ENCODE data around the gene ENPP3.
A peak's percentile ranks its signal among the peaks of the same experiment; 100 is the strongest.

The ENPP3 gene

DNA sequence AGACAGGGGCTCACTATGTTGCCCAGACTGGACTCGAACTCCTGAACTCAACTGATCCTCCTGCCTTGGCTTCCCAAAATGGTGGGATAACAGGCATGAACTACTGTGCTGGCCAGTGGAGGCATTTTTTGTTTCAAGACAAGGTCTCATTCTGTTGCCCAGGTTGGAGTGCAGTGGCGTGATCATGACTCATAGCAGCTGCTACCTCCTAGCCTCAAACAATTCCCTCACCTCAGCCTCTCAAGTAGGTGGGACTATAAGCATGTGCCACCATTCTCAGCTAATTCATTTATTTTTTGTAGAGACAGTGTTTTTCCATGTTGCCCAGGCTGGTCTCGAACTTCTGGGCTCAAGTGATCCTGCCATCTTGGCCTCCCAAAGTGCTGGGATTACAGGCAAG lies 17.2 kb downstream of the ENPP3 start:
- TF ChIP-seq GATA1 (IDR thresholded peaks at IDR 0.05; ENCODE audit: low read depth, low read length) (no peak), POLR2A (IDR thresholded peaks at IDR 0.05; ENCODE audit: low read length) (no peak)
- no peak for DNase-seq

DNA sequence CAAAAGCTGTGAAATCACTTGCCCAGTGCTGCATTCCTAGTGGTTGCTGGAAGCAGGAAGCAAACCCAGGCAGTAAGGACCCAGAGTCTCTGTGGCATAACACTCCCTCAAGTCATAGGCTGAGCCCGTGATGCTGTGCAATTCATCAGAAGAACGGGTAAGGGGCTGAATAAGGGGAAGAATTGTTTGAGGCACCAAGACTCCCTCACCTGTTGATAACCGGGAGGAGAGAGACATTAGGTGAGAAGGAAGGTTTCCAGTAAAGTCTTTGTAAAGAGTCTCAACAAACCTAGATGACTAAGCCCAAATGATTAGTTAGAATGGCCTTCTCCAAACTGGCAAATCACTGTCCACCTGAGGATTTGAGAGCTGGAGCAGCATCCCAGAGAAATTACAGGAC lies 18.3 kb downstream of the ENPP3 start:
- DNase-seq: no peak
- TF ChIP-seq GATA1 (IDR thresholded peaks at IDR 0.05; ENCODE audit: low read depth, low read length): no peak
- TF ChIP-seq POLR2A (IDR thresholded peaks at IDR 0.05; ENCODE audit: low read length): no peak

DNA sequence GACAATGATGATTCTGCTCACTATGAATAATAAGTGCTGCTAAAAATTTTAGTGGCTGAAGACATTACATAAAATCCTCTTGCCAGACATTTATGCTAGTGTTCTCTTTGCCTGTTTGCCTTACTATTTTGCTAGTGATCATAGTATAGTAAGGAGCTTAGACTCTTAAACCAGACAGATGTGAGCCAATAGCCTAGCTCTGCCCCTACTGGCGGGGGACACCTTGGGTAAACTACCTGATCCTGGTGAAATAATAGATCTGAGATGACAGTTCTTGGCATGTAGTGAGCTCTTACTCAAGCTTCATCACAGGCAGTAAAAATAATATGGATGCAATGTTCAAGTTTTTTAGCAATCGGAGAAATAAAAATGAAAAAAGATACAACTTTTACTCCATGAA lies 18.8 kb downstream of the ENPP3 start:
- no peak for DNase-seq
- TF ChIP-seq POLR2A (IDR thresholded peaks at IDR 0.05; ENCODE audit: low read length): peak; percentile 22
- no peak for TF ChIP-seq GATA1 (IDR thresholded peaks at IDR 0.05; ENCODE audit: low read depth, low read length)

DNA sequence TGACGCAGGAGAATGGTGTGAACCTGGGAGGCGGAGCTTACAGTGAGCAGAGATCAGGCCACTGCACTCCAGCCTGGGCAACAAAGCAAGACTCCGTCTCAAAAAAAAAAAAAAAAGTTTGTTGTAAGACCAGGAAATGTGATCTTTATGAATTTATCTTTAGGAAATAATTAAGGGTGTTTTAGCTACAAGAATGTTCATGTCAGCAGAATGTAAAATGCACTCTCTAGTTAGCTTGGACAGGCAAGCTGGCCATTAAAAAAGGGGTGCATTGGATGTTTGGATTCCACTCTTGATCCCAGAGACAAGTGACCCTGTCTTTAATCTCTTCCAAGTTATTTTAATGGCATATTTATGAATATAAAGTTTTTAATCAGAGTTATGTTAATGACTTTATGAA lies 19.6 kb downstream of the ENPP3 start:
- peak; percentile 11 for TF ChIP-seq POLR2A (IDR thresholded peaks at IDR 0.05; ENCODE audit: low read length)
- TF ChIP-seq GATA1 (IDR thresholded peaks at IDR 0.05; ENCODE audit: low read depth, low read length): no peak
- no peak for DNase-seq

DNA sequence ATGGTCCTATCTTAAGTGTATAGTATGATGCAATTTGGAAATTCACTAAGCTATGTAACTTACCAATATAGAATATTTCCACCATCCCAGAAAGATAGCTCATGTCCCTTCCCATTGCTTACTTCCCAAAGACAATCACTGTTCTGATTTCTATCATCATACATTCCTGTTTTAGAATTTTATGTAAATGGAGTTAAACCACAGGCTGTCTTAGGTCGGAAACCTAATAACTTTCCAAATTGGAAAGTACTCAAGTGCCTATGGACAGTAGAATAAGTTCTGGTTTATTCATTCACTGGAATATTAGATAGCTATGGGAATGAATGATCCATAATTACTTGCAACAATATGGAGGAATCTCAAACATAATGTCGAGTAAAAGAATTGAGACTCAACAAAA lies 20.1 kb downstream of the ENPP3 start:
- TF ChIP-seq GATA1 (IDR thresholded peaks at IDR 0.05; ENCODE audit: low read depth, low read length): no peak
- TF ChIP-seq POLR2A (IDR thresholded peaks at IDR 0.05; ENCODE audit: low read length): no peak

DNA sequence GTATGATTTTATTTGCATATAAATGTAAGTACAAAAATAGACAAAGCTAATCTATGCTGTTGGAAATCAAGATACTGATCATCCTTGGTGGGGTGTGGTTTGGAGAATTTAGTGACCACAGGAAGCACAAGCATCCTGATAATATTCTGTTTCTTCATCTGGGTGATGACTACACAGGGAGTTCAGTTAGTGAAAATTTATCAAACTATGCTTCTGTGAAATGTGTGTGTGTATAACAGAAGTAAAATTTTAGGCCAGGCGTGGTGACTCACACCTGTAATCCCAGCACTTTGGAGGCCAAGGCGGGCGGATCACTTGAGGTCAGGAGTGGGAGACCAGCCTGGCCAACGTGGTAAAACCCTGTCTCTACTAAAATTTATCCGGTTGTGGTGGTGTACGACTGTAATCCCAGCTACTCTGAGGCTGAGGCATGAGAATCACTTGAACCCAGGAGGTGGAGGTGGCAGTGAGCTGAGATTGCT lies 20.6 kb downstream of the ENPP3 start:
- DNase-seq: peak in 1 of 2 experiments; percentile 14
- TF ChIP-seq POLR2A (IDR thresholded peaks at IDR 0.05; ENCODE audit: low read length): no peak
- TF ChIP-seq GATA1 (IDR thresholded peaks at IDR 0.05; ENCODE audit: low read depth, low read length): no peak

More for the DNA sequence above, 20.1 kb downstream of the ENPP3 start:
- DNase-seq: no peak

DNA sequence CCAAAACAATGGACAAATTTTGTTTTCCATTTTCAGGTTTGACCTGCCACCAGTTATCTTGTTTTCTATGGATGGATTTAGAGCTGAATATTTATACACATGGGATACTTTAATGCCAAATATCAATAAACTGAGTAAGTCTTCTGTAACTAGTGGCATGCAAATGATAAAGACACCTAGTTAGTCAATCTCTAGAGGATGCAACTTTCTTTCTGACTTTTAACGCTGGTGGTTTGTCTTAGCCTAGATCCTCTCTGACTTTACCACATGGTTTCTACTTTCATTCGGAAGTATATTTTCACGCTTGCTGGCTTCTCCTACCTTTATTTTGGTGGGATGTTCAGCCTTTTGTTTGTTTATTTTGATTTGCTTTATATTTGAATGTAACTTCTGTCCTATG lies 21.2 kb downstream of the ENPP3 start:
- no peak for TF ChIP-seq GATA1 (IDR thresholded peaks at IDR 0.05; ENCODE audit: low read depth, low read length)
- no peak for TF ChIP-seq POLR2A (IDR thresholded peaks at IDR 0.05; ENCODE audit: low read length)
- no peak for DNase-seq

DNA sequence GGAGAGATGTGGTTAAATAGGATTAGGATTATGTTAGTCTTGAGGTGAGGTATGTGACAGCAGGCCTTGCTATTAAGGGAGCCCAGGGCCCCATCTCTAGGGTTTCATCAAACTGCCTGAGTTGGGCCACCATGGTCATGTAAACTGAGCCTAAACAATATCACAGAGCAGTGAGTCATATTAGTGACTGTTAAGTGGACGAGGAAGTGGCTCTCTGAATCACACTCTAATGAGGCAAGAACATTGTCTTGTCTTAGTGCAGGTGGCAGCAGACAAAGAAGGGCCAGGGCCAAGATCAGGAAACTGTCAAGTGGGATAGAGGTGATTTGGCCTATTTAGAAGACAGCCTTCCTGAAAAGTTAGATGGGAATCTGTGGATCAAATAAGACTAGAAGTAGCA lies 23.1 kb downstream of the ENPP3 start:
- DNase-seq: no peak
- TF ChIP-seq GATA1 (IDR thresholded peaks at IDR 0.05; ENCODE audit: low read depth, low read length): no peak
- no peak for TF ChIP-seq POLR2A (IDR thresholded peaks at IDR 0.05; ENCODE audit: low read length)

DNA sequence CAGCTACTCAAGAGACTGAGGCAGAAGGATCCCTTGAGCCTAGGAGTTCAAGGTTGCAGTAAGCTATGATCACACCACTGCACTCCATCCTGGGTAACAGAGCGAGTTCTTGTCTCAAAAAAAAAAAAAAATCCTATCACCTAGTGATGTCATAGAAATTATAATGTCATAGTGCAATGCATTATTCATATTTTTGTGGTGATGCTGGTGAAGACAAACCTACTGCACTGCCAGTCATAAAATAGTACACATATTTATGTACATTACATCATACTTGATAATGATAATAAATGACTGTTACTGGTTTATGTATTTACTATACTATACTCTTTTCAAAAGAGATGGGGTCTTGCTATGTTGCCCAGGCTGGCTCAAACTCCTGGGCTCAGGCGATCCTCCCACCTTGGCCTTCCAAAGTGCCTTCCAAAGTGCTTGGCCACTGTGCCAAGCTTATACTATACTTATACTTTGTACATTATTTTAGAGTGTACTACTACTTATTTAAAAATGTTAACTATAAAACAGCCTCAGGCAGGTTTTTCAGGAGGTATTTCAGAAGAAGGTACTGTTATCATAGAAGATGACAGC lies 26.6 kb downstream of the ENPP3 start:
- no peak for DNase-seq
- TF ChIP-seq POLR2A (IDR thresholded peaks at IDR 0.05; ENCODE audit: low read length) (no peak), GATA1 (IDR thresholded peaks at IDR 0.05; ENCODE audit: low read depth, low read length) (no peak)

DNA sequence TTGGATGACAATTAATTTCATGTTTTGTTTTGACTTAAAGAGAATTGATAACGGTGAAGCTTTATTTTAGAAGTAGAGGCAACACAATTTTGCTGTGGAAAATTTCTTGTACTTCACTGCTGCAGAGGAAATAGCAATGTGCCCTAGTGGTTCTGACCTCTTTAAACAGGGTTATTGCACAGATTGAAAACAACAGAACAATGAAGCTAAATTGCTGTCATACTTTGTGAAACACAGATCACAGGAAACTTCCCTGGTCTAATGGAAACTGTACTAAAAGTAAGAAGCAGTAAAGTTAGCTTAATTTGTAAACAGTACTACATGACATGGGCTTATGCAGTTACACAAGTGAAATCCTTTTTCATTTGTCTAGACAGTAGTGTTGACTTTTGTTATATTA lies 32.8 kb downstream of the ENPP3 start:
- TF ChIP-seq GATA1 (IDR thresholded peaks at IDR 0.05; ENCODE audit: low read depth, low read length) (no peak), POLR2A (IDR thresholded peaks at IDR 0.05; ENCODE audit: low read length) (no peak)
- DNase-seq: no peak

DNA sequence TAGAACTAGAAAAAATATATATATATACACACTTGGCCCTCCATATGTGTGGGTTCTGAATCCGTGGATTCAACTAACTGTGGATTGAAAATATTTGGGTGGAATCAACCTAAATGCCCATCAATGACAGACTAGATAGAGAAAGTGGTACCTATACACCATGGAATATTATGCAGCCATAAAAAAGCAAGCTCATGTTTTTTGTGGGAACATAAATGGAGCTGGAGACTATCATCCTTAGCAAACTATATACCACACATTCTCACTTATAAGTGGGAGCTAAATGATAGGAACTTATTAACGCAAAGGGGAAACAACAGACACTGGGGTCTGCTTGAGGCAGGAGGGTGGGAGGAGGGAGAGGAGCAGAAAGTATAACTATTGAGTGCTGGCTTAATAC lies 36.1 kb downstream of the ENPP3 start:
- DNase-seq: no peak
- TF ChIP-seq POLR2A (IDR thresholded peaks at IDR 0.05; ENCODE audit: low read length) (no peak), GATA1 (IDR thresholded peaks at IDR 0.05; ENCODE audit: low read depth, low read length) (no peak)

DNA sequence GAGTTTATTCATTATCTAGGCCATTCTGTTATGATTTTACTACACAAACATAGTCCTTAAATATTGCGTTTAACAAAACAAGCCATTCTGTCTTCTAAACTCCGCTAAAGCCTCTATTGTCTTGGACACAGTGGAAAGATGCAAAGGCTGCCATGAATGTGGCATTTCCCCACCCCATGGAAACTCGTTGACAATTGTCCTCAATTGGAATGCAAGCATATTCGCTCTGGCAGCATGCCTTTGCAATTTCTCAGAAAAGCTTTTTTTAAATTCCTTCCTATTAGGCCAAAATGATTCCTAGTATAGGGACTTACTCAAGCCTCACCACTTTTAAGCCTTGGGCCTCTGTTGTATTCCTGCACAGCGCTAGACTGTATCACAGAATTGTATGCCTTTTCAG lies 41.3 kb downstream of the ENPP3 start:
- no peak for TF ChIP-seq POLR2A (IDR thresholded peaks at IDR 0.05; ENCODE audit: low read length)
- TF ChIP-seq GATA1 (IDR thresholded peaks at IDR 0.05; ENCODE audit: low read depth, low read length): no peak
- no peak for DNase-seq

DNA sequence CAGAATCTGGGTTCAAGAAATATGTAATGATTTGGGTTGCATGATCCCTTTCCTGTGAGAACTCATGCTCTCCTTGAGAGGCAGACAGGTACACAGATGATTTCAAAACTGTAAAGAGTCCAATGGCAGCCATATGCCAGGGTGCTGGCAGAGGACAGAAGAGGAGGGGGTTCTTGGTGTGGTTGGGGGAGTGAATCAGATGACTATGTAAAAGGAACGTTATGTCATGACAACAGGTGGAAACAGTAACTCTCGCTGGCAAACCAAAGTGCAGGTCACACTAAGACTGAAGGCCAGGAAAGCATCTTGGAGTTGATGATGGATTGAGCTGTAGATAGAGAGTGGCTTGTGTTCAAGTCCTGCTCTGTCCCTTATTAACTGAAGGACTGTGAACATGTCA lies 43.8 kb downstream of the ENPP3 start:
- DNase-seq: no peak
- TF ChIP-seq POLR2A (IDR thresholded peaks at IDR 0.05; ENCODE audit: low read length) (no peak), GATA1 (IDR thresholded peaks at IDR 0.05; ENCODE audit: low read depth, low read length) (no peak)

DNA sequence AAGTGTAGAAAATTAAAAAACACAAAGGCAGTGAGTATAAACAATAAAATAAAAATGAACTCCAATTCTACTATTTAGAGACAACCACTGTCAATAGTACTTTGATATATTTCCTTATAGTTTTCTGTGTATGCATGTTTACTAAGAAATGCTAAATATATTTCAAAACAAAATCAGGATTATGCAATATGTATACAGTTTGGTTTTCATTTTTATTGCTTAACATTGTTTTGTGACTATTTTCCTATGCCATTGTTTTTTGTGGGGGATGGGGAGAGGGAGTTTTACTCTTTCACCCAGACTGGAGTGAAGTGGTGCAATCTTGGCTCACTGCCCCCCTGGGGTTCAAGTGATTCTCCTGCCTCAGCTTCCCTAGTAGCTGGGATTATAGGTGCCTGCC lies 44.5 kb downstream of the ENPP3 start:
- TF ChIP-seq POLR2A (IDR thresholded peaks at IDR 0.05; ENCODE audit: low read length) (no peak), GATA1 (IDR thresholded peaks at IDR 0.05; ENCODE audit: low read depth, low read length) (no peak)
- DNase-seq: no peak

DNA sequence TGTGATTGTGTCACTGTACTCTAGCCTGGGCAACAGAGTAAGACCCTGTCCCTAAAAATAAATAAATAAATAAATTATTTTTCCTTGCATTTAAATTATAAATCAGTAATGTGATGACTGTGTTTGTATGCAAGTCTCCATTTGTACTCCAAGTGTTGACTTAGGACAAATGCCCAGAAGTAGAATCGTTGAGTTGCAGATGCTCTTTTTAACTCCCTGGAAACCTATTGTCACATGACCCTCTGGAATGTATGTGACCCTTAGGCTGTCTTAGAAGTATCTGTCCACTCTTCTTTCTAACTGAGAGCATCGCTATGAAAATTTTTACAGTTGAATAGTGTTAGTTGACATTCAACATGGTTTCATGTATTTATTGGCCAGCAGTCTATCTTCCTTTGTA lies 45.3 kb downstream of the ENPP3 start:
- DNase-seq: no peak
- TF ChIP-seq GATA1 (IDR thresholded peaks at IDR 0.05; ENCODE audit: low read depth, low read length) (no peak), POLR2A (IDR thresholded peaks at IDR 0.05; ENCODE audit: low read length) (no peak)

DNA sequence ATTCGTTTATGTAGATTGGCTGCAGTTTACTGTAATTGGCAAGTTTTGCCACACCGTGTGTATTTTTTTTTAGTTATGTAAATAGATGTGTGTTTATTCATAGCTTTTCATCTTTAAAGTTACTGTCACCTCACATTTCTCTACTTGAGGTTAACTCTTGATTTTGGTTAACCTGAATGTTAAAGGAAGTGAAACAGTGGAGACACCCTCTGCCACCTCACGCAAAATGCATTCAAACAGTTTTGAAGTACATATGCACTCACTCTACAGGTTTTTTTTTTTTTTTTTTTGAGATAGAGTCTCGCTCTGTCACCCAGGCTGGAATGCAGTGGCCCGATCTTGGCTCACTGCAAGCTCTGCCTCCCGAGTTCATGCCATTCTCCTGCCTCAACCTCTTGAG lies 46.4 kb downstream of the ENPP3 start:
- no peak for TF ChIP-seq GATA1 (IDR thresholded peaks at IDR 0.05; ENCODE audit: low read depth, low read length)
- TF ChIP-seq POLR2A (IDR thresholded peaks at IDR 0.05; ENCODE audit: low read length): no peak

More for the DNA sequence above, 46.4 kb downstream of the ENPP3 start:
- DNase-seq: no peak
